B cell (primary cell): Measurements from ENCODE around the gene PTPRE. TPM values are rescaled to one million over a fixed set of nuclear protein-coding genes. Genes with fewer than 3 reads are reported as not detected.

Source experiments
- ATAC-seq: fragments of 200-7000 bp; cut with Tn5 transposase; one replicate; pipeline ENCODE4 v1.10.0; 2021; ENCODE audit warnings: low read depth, mild to moderate bottlenecking, moderate number of reproducible peaks, moderate library complexity
- CTCF ChIA-PET: fragments of 350-600 bp; sonication (Branson Sonifier 250); formaldehyde crosslinking; loops from one replicate; lab custom pipeline; 2021; ENCODE audit warnings: antibody characterized with exemption, inconsistent platforms; lab: Charles Lee
- POLR2A ChIA-PET: fragments of 350-600 bp; sonication (Branson Sonifier 250); formaldehyde crosslinking; loops from one replicate; lab custom pipeline; 2021; ENCODE audit warnings: antibody characterized with exemption; lab: Charles Lee
- DNase-seq: peaks from one replicate; pipeline ENCODE4 v3.0.0; 2013
- H2AFZ ChIP-seq: 2 replicates; pipeline ENCODE4 v1.6.1; 2012; ENCODE audit warnings: mild to moderate bottlenecking, low read depth, low read length; ENCODE audit not compliant: insufficient read depth, poor library complexity, severe bottlenecking
- H3K27ac ChIP-seq, 2 donors: 1 replicate in 1 of 2; 2 replicates in 1 of 2; pipeline ENCODE4 v1.5.1; 2012 to 2013; ENCODE audit warnings: low read length in 2 of 2, mild to moderate bottlenecking in 2 of 2, moderate library complexity in 1 of 2
- H3K27me3 ChIP-seq, 4 experiments: fragments of 200-600 bp in 1 of 4; sonication (generic) in 1 of 4; replicated peaks in 1 of 4; 1 replicate in 2 of 4; 2 replicates in 2 of 4; pipeline versions ENCODE4 v1.6.1 to v1.7.0; 2013 to 2016; ENCODE audit warnings: low read length in 3 of 4, mild to moderate bottlenecking in 2 of 4, mixed read lengths in 1 of 4, moderate library complexity in 1 of 4; ENCODE audit not compliant: insufficient read depth in 4 of 4, control insufficient read depth in 3 of 4; ENCODE audit errors: control extremely low read depth in 1 of 4
- H3K36me3 ChIP-seq, 2 experiments: replicated peaks in 1 of 2; 1 replicate in 1 of 2; 2 replicates in 1 of 2; pipeline versions ENCODE4 v1.6.1 to v1.7.1; 2013; ENCODE audit warnings: low read length in 1 of 2; ENCODE audit not compliant: insufficient read depth in 2 of 2, control insufficient read depth in 1 of 2; ENCODE audit errors: control extremely low read depth in 1 of 2, extremely low read depth in 1 of 2
- H3K4me1 ChIP-seq, 2 donors: fragments of 200-600 bp in 1 of 2; sonication (generic) in 1 of 2; 1 replicate in 1 of 2; 2 replicates in 1 of 2; pipeline versions ENCODE4 v1.5.1 to v1.6.1; 2013 to 2017; ENCODE audit warnings: low read length in 2 of 2; ENCODE audit not compliant: control insufficient read depth in 2 of 2, insufficient read depth in 2 of 2
- H3K4me2 ChIP-seq: replicated peaks from 2 replicates; pipeline ENCODE3; 2012; ENCODE audit warnings: mild to moderate bottlenecking, low read depth, low read length; ENCODE audit not compliant: poor library complexity, severe bottlenecking
- H3K4me3 ChIP-seq, 5 experiments: fragments of 200-600 bp in 1 of 5; sonication (generic) in 1 of 5; 1 replicate in 3 of 5; 2 replicates in 2 of 5; pipeline versions ENCODE4 v1.5.1 to v1.7.0; 2011 to 2016; ENCODE audit warnings: low read length in 4 of 5, mild to moderate bottlenecking in 4 of 5, low read depth in 2 of 5, control low read depth in 1 of 5, moderate library complexity in 1 of 5; ENCODE audit not compliant: insufficient read depth in 1 of 5; ENCODE audit errors: control extremely low read depth in 1 of 5, extremely low read depth in 1 of 5
- H3K79me2 ChIP-seq: fragments of 200-600 bp; sonication (generic); one replicate; pipeline ENCODE4 v1.6.0; 2016; ENCODE audit warnings: low read length; ENCODE audit not compliant: control insufficient read depth, insufficient read depth
- H3K9ac ChIP-seq: fragments of 200-600 bp; sonication (generic); 2 replicates; pipeline ENCODE4 v1.6.1; 2017; ENCODE audit warnings: mild to moderate bottlenecking, low read length, moderate library complexity
- H3K9me3 ChIP-seq, 3 donors: one replicate each; pipeline versions ENCODE4 v1.6.1 to v1.7.1; 2013; ENCODE audit warnings: low read length in 2 of 3; ENCODE audit not compliant: control insufficient read depth in 2 of 3, insufficient read depth in 1 of 3; ENCODE audit errors: control extremely low read depth in 1 of 3
- H4K20me1 ChIP-seq: 2 replicates; pipeline ENCODE4 v1.6.0; 2012; ENCODE audit warnings: mild to moderate bottlenecking, low read length; ENCODE audit not compliant: insufficient read depth, control insufficient read depth, poor library complexity, severe bottlenecking
- H3K27ac Mint-ChIP-seq: one replicate; pipeline ENCODE4 v1.8.0; 2021; ENCODE audit warnings: mixed read lengths
- H3K27me3 Mint-ChIP-seq: one replicate; pipeline ENCODE4 v1.8.0; 2021; ENCODE audit warnings: mixed read lengths
- H3K4me1 Mint-ChIP-seq: one replicate; pipeline ENCODE4 v1.8.0; 2021; ENCODE audit warnings: mixed read lengths
- H3K4me3 Mint-ChIP-seq: one replicate; pipeline ENCODE4 v1.8.0; 2021; ENCODE audit warnings: mixed read lengths
- H3K9me3 Mint-ChIP-seq: one replicate; pipeline ENCODE4 v1.8.0; 2022; ENCODE audit warnings: mixed read lengths; ENCODE audit not compliant: insufficient read depth
- EZH2 ChIP-seq: IDR thresholded peaks from 2 replicates; pipeline ENCODE4 v1.6.1; 2012; ENCODE audit warnings: borderline replicate concordance, low read depth, mild to moderate bottlenecking, moderate library complexity, low read length; ENCODE audit not compliant: insufficient read depth, poor library complexity, severe bottlenecking
- WGBS: methylation state at CpG from one replicate; pipeline ENCODE4 v1.1.5; 2013; ENCODE audit warnings: missing lambda C conversion rate; ENCODE audit not compliant: insufficient coverage; 5-methylcytosine and 5-hydroxymethylcytosine counted together
- intact Hi-C: fragments of 100-400 bp; cut with micrococcal nuclease; formaldehyde crosslinking; loops from one replicate; pipeline ENCODE4 v1.10.0; 2022
- polyA plus RNA-seq: library from polyadenylated mRNA; depleted of rRNA; stranded (reverse); fragments of >200 nt; gene quantifications from 2 replicates; pipeline ENCODE4 v1.2.3, GENCODE V29; 2012
- total RNA-seq, 2 donors: library from RNA; stranded (reverse); fragments of 120-200 nt in 1 of 2; gene quantifications; 1 replicate in 1 of 2; 2 replicates in 1 of 2; pipeline versions ENCODE4 v1.2.3 to v1.2.4, GENCODE V29; 2013 to 2022
- TF ChIP-seq, protein P1 (sequence below): fragments of 200-600 bp; IDR thresholded peaks from one replicate; pipeline ENCODE4 v1.8.0; 2022; ENCODE audit warnings: antibody characterized with exemption, mild to moderate bottlenecking

Gene PTPRE
- total and polyA plus RNA-seq, 2 donors (not counting 1 experiment from before 2014, with no cell fraction given), result 6.6 to 32.7 TPM

DNA sequence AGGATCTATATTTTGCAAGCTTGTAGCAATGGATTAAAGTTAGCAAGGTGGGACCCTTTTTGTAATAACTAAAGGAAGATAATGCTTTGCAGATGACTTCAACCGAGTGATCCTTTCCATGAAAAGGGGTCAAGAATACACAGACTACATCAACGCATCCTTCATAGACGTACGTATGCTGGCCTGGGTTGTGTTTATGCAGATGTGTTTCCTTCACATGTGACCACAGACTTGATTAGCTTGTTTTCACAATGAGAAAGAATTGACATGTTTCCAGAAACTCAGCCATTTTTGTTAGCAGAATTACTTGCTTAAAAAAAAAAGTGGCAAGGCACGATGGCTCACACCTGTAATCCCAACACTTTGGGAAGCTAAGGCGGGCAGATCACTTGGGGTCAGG lies 165.1 kb downstream of the PTPRE start:
- POLR2A ChIA-PET, result no interaction called here
- peaks cover 26 to 71% of the 10 kb centered on the region in 2 experiments for H3K36me3 ChIP-seq
- WGBS, result 100% methylated on average over 5 of the region's 6 CpGs

DNA sequence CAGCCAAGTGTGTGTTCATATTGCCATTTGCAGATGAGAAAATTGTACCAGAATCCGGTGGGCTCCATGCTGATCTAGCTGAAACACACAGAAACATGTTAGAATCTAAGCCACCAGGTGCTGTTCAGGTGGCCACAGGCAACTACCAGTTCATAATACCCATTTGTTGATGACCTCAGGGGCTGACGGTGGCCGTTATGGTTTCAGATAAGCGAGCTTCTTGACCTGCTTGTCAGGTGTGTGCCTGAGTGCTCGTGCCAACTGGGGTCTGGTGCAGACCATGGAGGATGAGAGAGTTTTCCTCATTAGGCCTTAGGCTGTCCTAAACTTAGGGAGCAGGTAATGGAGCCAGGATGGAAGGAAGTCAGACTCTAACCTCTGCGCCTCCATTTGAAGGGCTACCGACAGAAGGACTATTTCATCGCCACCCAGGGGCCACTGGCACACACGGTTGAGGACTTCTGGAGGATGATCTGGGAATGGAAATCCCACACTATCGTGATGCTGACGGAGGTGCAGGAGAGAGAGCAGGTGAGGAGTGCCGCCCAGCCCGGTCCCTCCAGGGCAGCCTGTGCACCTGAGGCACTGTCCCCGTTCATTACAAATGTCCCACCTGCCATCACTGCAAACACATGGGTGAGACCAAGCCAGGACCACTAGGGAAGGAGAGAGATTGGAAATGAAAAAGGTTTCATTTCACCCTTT lies 166.2 kb downstream of the PTPRE start:
- WGBS, result 95% methylated on average over 11 of the region's 14 CpGs

More for the DNA sequence above, 165.1 kb downstream of the PTPRE start:
- H3K27ac ChIP-seq, result no peak overlapping the region
- no peak overlapping the region for H3K27ac Mint-ChIP-seq
- intact Hi-C loops, result no loop called here
- no peak overlapping the region for H3K9ac ChIP-seq
- H3K79me2 ChIP-seq, result no peaks in the 10 kb centered on the region
- H3K4me2 ChIP-seq, result no peak overlapping the region
- H2AFZ ChIP-seq, result no peak overlapping the region
- H3K4me1 Mint-ChIP-seq, result peaks cover 11% of the 10 kb centered on the region
- CTCF ChIA-PET, result interaction anchor here (0.7 to 20.7 kb wide), 6 partner anchors 8 to 217 kb away, joined by 3 to 524 read pairs (median 4); no protein-coding TSS in a partner anchor
- no peaks in the 10 kb centered on the region for H3K9me3 Mint-ChIP-seq
- H4K20me1 ChIP-seq, result no peaks in the 10 kb centered on the region
- DNase-seq, result no peak
- no peak overlapping the region for H3K4me3 Mint-ChIP-seq
- peaks cover 0 to 13% of the 10 kb centered on the region in 2 donors for H3K4me1 ChIP-seq
- ATAC-seq, result no peak
- H3K27me3 ChIP-seq, result no peaks in the 10 kb centered on the region
- H3K4me3 ChIP-seq, result no peak overlapping the region
- TF ChIP-seq, protein P1, sequence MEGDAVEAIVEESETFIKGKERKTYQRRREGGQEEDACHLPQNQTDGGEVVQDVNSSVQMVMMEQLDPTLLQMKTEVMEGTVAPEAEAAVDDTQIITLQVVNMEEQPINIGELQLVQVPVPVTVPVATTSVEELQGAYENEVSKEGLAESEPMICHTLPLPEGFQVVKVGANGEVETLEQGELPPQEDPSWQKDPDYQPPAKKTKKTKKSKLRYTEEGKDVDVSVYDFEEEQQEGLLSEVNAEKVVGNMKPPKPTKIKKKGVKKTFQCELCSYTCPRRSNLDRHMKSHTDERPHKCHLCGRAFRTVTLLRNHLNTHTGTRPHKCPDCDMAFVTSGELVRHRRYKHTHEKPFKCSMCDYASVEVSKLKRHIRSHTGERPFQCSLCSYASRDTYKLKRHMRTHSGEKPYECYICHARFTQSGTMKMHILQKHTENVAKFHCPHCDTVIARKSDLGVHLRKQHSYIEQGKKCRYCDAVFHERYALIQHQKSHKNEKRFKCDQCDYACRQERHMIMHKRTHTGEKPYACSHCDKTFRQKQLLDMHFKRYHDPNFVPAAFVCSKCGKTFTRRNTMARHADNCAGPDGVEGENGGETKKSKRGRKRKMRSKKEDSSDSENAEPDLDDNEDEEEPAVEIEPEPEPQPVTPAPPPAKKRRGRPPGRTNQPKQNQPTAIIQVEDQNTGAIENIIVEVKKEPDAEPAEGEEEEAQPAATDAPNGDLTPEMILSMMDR, result no peak
- TF ChIP-seq EZH2, result no peak
- no peaks in the 10 kb centered on the region for H3K27me3 Mint-ChIP-seq
- H3K9me3 ChIP-seq, result no peaks in the 10 kb centered on the region

More for the DNA sequence above, 166.2 kb downstream of the PTPRE start:
- ChIA-PET POLR2A (no interaction called here), CTCF (interaction anchor here (0.7 to 20.7 kb wide), 2 partner anchors 10 to 35 kb away, joined by 3 to 524 read pairs; no protein-coding TSS in a partner anchor)
- H3K27ac ChIP-seq, result no peak overlapping the region
- no peak overlapping the region for H3K4me2 ChIP-seq
- H3K9ac ChIP-seq, result no peak overlapping the region
- ATAC-seq (no peak), DNase-seq (no peak)
- H3K4me3 Mint-ChIP-seq, result no peak overlapping the region
- no peaks in the 10 kb centered on the region for H3K79me2 ChIP-seq
- no peaks in the 10 kb centered on the region for H3K27me3 Mint-ChIP-seq
- no peaks in the 10 kb centered on the region for H3K9me3 Mint-ChIP-seq
- H2AFZ ChIP-seq, result no peak overlapping the region
- H4K20me1 ChIP-seq, result no peaks in the 10 kb centered on the region
- H3K27me3 ChIP-seq, result no peaks in the 10 kb centered on the region
- H3K36me3 ChIP-seq, result peaks cover 23 to 68% of the 10 kb centered on the region in 2 experiments
- H3K4me1 Mint-ChIP-seq, result peaks cover 5% of the 10 kb centered on the region
- intact Hi-C loops, result no loop called here
- TF ChIP-seq, protein P1, result no peak
- no peak for TF ChIP-seq EZH2
- no peak overlapping the region for H3K27ac Mint-ChIP-seq
- H3K9me3 ChIP-seq, result no peaks in the 10 kb centered on the region
- no peak overlapping the region for H3K4me3 ChIP-seq
- peaks cover 0 to 13% of the 10 kb centered on the region in 2 donors for H3K4me1 ChIP-seq
